BE2C (cell line): ENCODE results near the gene FGF2. TPM values are rescaled to one million over a fixed set of nuclear protein-coding genes. Genes with fewer than 3 reads are reported as not detected.
A peak's percentile ranks its signal among the peaks of the same experiment; 100 is the strongest.

ENCODE experiments used
- DNase-seq: peaks from one replicate; pipeline ENCODE4 v3.0.0-alpha.2; 2020
- H3K27me3 ChIP-seq: fragments of 250-450 bp; sonication (Bioruptor Pico); 2 replicates; pipeline ENCODE4 v1.5.1; 2020; ENCODE audit warnings: mild to moderate bottlenecking
- H3K36me3 ChIP-seq: fragments of 250-450 bp; sonication (Bioruptor Pico); 2 replicates; pipeline ENCODE4 v1.5.1; 2020; ENCODE audit warnings: mild to moderate bottlenecking
- H3K4me1 ChIP-seq: fragments of 250-450 bp; sonication (Bioruptor Pico); 2 replicates; pipeline ENCODE4 v1.5.1; 2020
- H3K4me3 ChIP-seq: 2 replicates; pipeline ENCODE4 v1.5.1; 2011; ENCODE audit warnings: low read depth, low read length
- H3K9me3 ChIP-seq: fragments of 250-450 bp; sonication (Bioruptor Pico); 2 replicates; pipeline ENCODE4 v1.5.1; 2020
- CTCF ChIP-seq: IDR thresholded peaks from 2 replicates; pipeline ENCODE4 v1.5.1; 2012; ENCODE audit warnings: mild to moderate bottlenecking, low read depth, low read length
- polyA plus RNA-seq: library from polyadenylated mRNA; unstranded; fragments of >200 nt; gene quantifications from one replicate; pipeline ENCODE4 v1.2.1, GENCODE V29; 2012; ENCODE audit warnings: low read depth, missing spikeins; ENCODE audit not compliant: insufficient read length, insufficient read depth

Gene FGF2
- 0.69 TPM for polyA plus RNA-seq

- Histone ChIP-seq H3K9me3 (no peaks in the 10 kb centered on the region), H3K27me3 (peaks cover 17% of the 10 kb centered on the region), H3K4me1 (no peaks in the 10 kb centered on the region), H3K4me3 (peak within 1 kb of the TSS; percentile 68), H3K36me3 (no peaks in the 10 kb centered on the region)
- DNase-seq, result peak; percentile 39
- no peak for TF ChIP-seq CTCF
These were observed at the start of gene FGF2 for GRCh38 chr4:122826553-122827257. TSS of gene FGF2 (plus strand) at chr4:122826831. CDS start at chr4:122827175, 344 bp downstream.

GRCh38 chr4:122776916-122777315 is 49.7 kb upstream of the FGF2 start:
- Histone ChIP-seq H3K4me3 (no peak overlapping the region), H3K4me1 (peaks cover 4% of the 10 kb centered on the region; the same call in 1 of the 2 replicates), H3K27me3 (no peaks in the 10 kb centered on the region), H3K9me3 (no peaks in the 10 kb centered on the region), H3K36me3 (no peaks in the 10 kb centered on the region)
- DNase-seq, result no peak
- no peak for TF ChIP-seq CTCF

GRCh38 chr4:122777846-122778673 is 48.6 kb upstream of the FGF2 start:
- no peaks in the 10 kb centered on the region for H3K27me3 ChIP-seq
- H3K9me3 ChIP-seq, result no peaks in the 10 kb centered on the region
- H3K4me1 ChIP-seq, result peaks cover 4% of the 10 kb centered on the region; the same call in 1 of the 2 replicates
- DNase-seq, result no peak
- TF ChIP-seq CTCF, result no peak
- H3K36me3 ChIP-seq, result no peaks in the 10 kb centered on the region
- H3K4me3 ChIP-seq, result no peak overlapping the region

- no peak for TF ChIP-seq CTCF
- Histone ChIP-seq H3K9me3 (no peaks in the 10 kb centered on the region), H3K27me3 (no peaks in the 10 kb centered on the region), H3K4me3 (no peak overlapping the region), H3K36me3 (no peaks in the 10 kb centered on the region), H3K4me1 (no peaks in the 10 kb centered on the region)
- DNase-seq, result no peak
These were observed 45.1 kb upstream of the FGF2 start for GRCh38 chr4:122781486-122781885.

- no peak for DNase-seq
These were observed 43.1 kb upstream of the FGF2 start for GRCh38 chr4:122783301-122784215.

More at GRCh38 chr4:122783301-122784215, 43.1 kb upstream of the FGF2 start:
- Histone ChIP-seq H3K4me3 (no peak overlapping the region), H3K9me3 (no peaks in the 10 kb centered on the region), H3K27me3 (no peaks in the 10 kb centered on the region), H3K4me1 (no peaks in the 10 kb centered on the region), H3K36me3 (no peaks in the 10 kb centered on the region)
- TF ChIP-seq CTCF, result no peak
